SK-N-SH (cell line): ENCODE data around the gene COL4A2.

Source experiments
- CHD2 ChIP-seq: fragments of 150-350 bp; IDR thresholded peaks from 2 replicates; pipeline ENCODE4 v1.6.1; 2018; ENCODE audit warnings: low read length; ENCODE audit not compliant: partially characterized antibody
- EP300 ChIP-seq, 2 experiments: IDR thresholded peaks; 2 replicates each; pipeline versions ENCODE4 v1.4.0 to v1.6.1; 2012; ENCODE audit warnings: borderline replicate concordance in 1 of 2, low read depth in 1 of 2, low read length in 1 of 2
- FOSL2 ChIP-seq: IDR thresholded peaks from 2 replicates; pipeline ENCODE4 v1.4.0; 2012; ENCODE audit warnings: low read depth, mild to moderate bottlenecking, moderate library complexity, borderline replicate concordance
- POLR2AphosphoS5 ChIP-seq: IDR thresholded peaks from 2 replicates; pipeline ENCODE4 v1.6.1; 2012; ENCODE audit warnings: low read depth, low read length
- TF ChIP-seq, protein P1 (sequence below): fragments of 200-600 bp; sonication (generic); IDR thresholded peaks from 2 replicates; pipeline ENCODE4 v1.6.1; 2017; ENCODE audit warnings: antibody characterized with exemption, mild to moderate bottlenecking, moderate library complexity

DNA sequence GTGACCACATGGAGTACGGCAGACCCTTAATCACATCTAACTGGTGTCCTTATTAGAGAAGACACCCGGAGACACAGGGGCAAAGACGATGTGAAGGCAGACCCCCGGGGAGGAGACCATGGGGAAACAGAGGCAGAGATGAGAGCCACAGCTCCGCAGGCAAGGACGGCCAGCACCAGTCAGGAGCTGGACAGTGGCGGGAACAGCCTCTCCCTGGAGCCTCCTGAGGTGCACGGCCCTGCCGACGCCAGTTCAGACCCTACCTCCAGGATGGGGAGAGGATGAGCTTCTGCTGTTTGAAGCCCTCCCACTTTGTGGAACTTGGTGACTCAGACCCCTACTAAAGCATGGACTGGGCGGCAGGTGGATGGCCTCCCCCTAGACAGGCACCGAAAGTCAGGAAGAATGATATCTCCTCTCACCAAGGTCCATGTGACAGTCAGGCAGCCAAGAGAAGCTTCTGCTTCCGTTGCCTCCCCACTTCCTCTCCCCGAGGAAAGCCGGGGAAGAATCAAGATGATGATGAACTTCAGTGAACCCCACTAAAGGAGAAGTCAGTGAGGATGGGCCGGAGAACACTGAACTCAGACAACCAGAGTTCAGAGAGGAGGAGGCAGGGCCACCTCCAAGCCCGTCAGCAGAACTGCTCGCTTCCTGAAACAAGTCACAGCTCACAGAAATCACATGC, 229.1 kb downstream of the COL4A2 start:
- no peak for TF ChIP-seq FOSL2
- TF ChIP-seq, protein P1, sequence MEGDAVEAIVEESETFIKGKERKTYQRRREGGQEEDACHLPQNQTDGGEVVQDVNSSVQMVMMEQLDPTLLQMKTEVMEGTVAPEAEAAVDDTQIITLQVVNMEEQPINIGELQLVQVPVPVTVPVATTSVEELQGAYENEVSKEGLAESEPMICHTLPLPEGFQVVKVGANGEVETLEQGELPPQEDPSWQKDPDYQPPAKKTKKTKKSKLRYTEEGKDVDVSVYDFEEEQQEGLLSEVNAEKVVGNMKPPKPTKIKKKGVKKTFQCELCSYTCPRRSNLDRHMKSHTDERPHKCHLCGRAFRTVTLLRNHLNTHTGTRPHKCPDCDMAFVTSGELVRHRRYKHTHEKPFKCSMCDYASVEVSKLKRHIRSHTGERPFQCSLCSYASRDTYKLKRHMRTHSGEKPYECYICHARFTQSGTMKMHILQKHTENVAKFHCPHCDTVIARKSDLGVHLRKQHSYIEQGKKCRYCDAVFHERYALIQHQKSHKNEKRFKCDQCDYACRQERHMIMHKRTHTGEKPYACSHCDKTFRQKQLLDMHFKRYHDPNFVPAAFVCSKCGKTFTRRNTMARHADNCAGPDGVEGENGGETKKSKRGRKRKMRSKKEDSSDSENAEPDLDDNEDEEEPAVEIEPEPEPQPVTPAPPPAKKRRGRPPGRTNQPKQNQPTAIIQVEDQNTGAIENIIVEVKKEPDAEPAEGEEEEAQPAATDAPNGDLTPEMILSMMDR = no peak
- no peak for TF ChIP-seq CHD2
- TF ChIP-seq EP300 (IDR thresholded peaks at IDR 0.05; ENCODE audit: borderline replicate concordance in 1 of 2, low read depth in 1 of 2, low read length in 1 of 2) = no peak
- TF ChIP-seq POLR2AphosphoS5 = no peak
